Jurkat, Clone E6-1 (cell line): ENCODE measurements around the gene LIME1. TPM values are rescaled to one million over a fixed set of nuclear protein-coding genes. Genes with fewer than 3 reads are reported as not detected.
A peak's percentile ranks its signal among the peaks of the same experiment; 100 is the strongest.

Experiments used
- DNase-seq: peaks from one replicate; pipeline ENCODE4 v3.0.0-alpha.2; 2011; ENCODE audit warnings: low read depth, low spot score
- H3K4me3 ChIP-seq: 2 replicates; pipeline ENCODE4 v1.5.1; 2011; ENCODE audit warnings: mild to moderate bottlenecking, low read length, control low read depth, moderate library complexity
- polyA plus RNA-seq: library from polyadenylated mRNA; unstranded; fragments of >200 nt; gene quantifications from one replicate; pipeline ENCODE4 v1.2.1, GENCODE V29; 2012; ENCODE audit warnings: missing spikeins; ENCODE audit not compliant: insufficient read length, insufficient read depth

Gene LIME1, protein sequence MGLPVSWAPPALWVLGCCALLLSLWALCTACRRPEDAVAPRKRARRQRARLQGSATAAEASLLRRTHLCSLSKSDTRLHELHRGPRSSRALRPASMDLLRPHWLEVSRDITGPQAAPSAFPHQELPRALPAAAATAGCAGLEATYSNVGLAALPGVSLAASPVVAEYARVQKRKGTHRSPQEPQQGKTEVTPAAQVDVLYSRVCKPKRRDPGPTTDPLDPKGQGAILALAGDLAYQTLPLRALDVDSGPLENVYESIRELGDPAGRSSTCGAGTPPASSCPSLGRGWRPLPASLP
- polyA plus RNA-seq: 92.5 TPM

GRCh38 chr20:63735859-63736718 lies at the start of gene LIME1:
Gene LIME1, plus strand, starts transcription at chr20:63736664. Its CDS starts 886 bp downstream, at chr20:63737550.
- peak; percentile 90 for DNase-seq
- H3K4me3 ChIP-seq: peak within 1 kb of the TSS; percentile 93

- no peak for DNase-seq
- no peak overlapping the region for H3K4me3 ChIP-seq
Measured at GRCh38 chr20:63687419-63688178, 48.9 kb upstream of the LIME1 start.

DNA sequence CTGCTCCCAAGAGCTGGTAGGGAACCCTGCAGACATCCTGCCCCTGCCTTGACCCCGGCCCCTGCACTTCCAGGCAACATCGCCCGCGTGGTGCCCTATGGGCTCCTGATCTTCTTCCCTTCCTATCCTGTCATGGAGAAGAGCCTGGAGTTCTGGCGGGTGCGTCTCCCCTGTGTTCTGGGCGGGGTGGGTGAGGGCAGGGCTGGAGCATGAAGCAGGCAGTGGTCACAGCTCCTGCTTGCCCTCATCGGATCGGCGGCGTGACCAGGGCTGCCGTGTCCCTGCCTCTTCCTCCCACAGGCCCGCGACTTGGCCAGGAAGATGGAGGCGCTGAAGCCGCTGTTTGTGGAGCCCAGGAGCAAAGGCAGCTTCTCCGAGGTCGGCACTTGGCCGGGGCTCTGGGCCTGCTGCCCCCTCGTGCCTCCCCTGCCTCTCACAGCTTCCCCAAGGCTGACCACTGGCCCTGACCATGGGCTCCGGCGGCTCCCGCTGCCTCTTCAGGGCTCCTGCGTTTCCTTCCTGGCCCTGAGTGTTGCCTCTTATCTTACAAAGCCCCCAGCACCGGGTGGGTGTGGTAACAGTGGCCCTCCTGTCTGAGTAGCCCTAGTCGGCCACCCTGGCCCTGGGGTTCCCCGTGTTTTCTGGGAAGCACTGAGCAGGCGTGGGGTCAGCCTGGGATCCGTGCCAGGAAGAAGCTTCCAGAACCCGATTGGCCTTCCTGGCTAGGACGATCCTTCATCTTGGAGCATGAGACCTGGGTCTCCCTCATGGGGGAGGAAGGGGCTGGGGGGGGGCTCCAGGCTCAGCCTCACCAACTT lies 48.0 kb upstream of the LIME1 start:
- DNase-seq: no peak
- no peak overlapping the region for H3K4me3 ChIP-seq

DNA sequence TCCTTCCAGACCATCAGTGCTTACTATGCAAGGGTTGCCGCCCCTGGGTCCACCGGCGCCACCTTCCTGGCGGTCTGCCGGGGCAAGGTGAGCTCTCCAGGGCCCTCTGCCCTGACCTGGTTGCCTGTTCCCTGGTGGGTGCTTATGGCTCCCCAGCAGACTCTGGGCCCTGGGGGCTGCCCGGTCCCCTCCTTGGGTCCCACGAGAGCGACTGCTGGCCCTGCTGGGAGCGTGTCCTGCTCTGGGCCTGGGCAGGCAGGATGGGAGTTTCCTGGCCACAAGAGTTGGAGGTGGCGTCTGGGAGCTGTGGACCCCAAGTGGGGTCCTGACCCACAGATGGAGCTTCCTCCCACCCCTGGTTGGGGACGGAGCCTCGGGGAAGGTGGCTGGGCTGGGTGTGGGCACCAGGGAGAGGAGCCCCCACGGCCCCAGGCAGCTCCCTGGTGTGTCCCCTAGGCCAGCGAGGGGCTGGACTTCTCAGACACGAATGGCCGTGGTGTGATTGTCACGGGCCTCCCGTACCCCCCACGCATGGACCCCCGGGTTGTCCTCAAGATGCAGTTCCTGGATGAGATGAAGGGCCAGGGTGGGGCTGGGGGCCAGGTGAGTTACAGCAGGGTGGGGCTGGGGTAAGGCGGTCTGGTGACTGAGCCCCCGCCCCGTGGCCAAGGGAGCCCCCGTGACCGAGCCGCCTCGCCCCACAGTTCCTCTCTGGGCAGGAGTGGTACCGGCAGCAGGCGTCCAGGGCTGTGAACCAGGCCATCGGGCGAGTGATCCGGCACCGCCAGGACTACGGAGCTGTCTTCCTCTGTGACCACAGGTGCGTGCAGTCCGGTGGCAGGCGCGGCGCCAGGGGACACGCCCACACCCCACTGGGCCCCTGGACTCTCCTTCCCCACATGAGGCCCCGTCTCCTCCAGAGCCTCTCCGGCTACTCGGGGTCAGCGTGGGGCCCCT lies 47.1 kb upstream of the LIME1 start:
- no peak for DNase-seq
- no peak overlapping the region for H3K4me3 ChIP-seq

GRCh38 chr20:63690003-63690897 lies 46.2 kb upstream of the LIME1 start:
- DNase-seq: no peak
- H3K4me3 ChIP-seq: no peak overlapping the region

DNA sequence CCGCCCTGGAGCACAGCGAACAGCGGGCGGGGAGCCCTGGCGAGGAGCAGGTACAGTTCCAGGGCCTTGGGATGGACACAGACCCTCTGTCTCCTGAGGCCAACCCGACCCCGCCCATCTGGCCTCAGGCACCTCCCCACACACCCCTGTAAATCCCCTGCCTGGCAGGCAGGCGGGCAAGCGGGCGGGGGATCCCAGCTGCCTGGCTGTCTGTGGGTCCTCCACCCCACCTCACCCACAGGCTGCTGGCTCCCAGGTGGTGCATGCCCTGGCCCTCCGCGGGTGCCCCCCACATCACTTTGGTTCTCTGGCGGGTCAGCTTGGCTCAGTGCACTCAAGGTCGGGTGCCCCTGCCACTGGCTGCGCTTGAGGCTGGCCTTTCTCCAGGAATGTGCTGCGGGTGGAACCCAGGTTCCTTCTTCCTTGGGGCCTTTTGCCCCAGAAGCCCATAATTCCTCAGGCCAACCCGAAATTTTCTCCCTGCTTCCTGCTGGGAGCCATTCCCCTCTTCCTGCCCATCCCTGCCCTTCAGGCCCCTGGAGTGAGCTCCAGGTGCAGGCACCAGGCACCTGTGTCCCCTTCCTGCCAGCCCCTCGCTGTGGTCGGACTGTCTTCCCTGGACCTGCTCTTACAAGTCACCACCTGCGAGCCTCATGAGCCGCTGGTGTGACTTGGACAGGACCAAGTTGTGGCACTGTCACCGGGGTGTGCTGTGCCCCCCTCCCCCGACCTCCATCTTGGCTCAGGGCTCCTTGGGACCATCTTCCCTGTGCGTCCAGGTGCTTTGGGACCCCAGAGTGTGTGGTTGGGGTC lies 45.4 kb upstream of the LIME1 start:
- DNase-seq: no peak
- no peak overlapping the region for H3K4me3 ChIP-seq

DNA sequence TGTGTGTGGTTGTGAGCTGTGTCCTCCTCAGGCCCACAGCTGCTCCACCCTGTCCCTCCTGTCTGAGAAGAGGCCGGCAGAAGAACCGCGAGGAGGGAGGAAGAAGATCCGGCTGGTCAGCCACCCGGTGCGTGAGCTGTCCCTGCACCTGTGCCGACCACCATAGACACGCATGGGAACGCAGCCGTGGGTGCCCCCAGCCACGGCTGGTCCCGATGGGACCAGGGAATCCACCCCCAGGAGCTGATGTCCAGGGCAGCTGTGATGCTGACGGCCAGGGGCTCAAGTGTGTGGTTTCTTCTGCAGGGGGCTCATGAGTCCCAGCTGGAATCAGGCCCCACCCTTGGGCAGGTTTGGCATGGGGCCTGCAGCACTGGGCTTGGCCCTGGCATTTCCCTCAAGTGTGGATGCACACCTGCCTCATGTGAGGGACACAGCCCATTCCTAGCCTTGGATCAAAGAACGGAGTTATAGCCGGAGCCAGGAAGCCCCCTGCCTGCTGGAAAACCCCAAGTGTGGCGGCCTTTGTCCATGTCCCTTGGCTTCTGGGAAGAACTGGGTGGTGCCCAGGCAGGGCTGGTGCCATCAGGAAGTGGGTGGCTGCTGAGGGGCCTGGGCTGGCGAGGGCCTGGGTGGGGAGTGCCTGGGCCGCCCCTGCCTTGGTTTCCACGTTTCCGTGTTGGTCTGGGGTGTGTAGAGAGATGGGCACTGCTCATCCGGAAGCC lies 44.6 kb upstream of the LIME1 start:
- H3K4me3 ChIP-seq: no peak overlapping the region

DNA sequence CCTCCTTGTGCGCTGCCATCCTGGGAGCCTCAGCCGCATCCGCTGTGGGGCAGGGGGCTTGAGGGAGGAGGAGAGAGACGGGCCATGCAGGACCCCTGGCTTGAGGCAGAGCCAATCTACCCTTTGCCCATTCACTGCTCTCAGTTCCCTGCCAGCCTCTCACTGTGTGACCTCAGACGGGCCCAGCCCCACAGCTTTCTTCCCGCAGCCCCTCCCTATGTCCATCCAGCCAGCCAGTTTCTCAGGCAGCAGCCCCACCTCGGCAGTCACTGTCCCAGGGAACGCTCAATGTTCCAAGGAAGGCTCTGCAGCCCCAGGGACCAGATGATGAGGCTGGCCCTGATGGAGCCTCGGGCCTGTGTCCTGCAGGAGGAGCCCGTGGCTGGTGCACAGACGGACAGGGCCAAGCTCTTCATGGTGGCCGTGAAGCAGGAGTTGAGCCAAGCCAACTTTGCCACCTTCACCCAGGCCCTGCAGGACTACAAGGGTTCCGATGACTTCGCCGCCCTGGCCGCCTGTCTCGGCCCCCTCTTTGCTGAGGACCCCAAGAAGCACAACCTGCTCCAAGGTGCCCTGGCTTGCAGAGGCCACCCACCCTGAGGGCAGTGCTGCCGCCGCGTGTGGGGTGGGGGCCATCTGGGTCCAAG lies 43.9 kb upstream of the LIME1 start:
- no peak overlapping the region for H3K4me3 ChIP-seq
- no peak for DNase-seq

More for the DNA sequence above, 44.6 kb upstream of the LIME1 start:
- no peak for DNase-seq

DNA sequence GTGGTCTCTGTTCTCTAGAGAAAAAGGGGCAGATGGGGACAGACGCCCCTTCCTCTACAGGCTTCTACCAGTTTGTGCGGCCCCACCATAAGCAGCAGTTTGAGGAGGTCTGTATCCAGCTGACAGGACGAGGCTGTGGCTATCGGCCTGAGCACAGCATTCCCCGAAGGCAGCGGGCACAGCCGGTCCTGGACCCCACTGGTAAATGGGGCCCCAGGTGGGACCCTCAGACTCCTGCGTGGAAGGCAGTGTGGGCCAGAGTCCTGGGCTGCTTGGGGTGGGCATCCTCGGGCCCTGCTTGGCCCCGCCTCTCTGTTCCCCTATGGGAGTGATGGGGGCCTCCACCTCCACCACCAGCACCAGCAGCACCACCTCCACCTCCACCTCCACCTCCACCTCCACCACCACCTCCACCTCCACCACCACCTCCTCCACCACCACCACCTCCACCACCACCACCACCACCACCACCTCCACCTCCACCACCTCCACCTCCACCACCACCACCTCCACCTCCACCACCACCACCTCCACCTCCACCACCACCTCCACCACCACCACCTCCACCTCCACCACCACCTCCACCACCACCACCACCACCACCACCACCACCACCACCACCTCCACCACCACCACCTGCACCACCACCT lies 43.3 kb upstream of the LIME1 start:
- no peak for DNase-seq
- no peak overlapping the region for H3K4me3 ChIP-seq

DNA sequence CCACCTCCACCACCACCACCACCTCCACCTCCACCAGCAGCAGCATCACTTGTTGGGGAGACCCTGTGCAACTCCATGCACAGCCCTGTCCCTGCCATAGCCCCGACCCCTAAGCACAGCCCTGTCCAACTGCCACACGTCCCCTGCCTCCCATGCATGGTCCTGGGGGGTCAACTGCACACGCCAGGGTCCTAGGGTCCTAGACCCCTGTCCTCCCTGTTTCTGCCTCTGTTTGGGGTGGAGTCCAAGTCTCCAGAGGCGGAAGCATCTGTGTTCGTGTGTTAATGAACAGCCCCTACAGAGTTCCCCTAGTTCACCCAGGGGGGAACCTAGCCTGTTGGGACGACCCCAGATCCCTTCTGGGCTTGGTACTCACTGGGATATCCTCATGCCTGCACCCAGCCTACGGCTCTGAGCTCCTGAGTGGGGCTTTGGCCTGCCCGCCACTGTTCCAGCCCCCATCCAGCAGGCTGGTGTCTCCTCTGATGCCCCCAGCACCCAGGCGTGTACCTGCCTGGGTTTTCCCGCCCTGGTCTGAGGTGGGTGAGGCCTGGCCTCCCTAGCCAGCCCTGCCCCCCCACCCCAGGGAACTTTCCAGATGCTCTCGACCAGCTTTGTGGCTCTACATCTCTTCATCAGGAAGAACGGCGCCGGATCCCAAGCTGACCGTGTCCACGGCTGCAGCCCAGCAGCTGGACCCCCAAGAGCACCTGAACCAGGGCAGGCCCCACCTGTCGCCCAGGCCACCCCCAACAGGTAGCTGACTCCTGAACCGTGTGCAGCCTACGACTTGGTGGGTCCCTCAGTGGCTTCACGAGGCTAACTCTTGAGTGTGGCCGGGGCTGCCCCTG lies 42.5 kb upstream of the LIME1 start:
- no peak overlapping the region for H3K4me3 ChIP-seq
- DNase-seq: no peak

DNA sequence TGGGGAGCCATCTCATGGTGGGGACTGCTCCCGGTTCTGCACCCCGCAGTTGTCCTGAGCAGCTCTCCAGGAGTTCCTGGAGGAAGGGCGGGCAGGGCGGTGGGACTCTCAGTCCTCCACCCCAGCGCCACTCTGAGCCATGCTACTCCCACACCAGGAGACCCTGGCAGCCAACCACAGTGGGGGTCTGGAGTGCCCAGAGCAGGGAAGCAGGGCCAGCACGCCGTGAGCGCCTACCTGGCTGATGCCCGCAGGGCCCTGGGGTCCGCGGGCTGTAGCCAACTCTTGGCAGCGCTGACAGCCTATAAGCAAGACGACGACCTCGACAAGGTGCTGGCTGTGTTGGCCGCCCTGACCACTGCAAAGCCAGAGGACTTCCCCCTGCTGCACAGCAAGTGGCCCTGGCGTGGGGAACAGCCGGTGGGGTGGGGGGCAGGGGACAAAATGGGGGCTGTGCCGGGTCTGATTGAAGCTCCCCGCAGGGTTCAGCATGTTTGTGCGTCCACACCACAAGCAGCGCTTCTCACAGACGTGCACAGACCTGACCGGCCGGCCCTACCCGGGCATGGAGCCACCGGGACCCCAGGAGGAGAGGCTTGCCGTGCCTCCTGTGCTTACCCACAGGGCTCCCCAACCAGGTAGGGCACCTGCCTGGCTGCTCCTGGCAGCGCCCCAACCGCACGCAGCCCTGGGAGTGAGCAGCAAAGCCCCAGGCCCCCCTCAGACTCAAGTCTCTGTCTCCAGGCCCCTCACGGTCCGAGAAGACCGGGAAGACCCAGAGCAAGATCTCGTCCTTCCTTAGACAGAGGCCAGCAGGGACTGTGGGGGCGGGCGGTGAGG lies 41.7 kb upstream of the LIME1 start:
- no peak for DNase-seq
- H3K4me3 ChIP-seq: no peak overlapping the region

- no peak for DNase-seq
- H3K4me3 ChIP-seq: no peak overlapping the region
Measured at GRCh38 chr20:63695424-63696305, 40.8 kb upstream of the LIME1 start.
